NCI-H146 treated with DMSO at 0.1 percent for 48 hours (cell line): ENCODE measurements around the gene GXYLT2.
A peak's percentile ranks its signal among the peaks of the same experiment; 100 is the strongest.
"Not testable (repeated sequence)": the region's sequence is repeated elsewhere in the genome, so short reads cannot be mapped to it uniquely, and the experiment has no call there.

Source experiments
- DNase-seq: peaks from one replicate; lab custom pipeline; 2025; ENCODE audit not compliant: unreplicated experiment; lab: John Stamatoyannopoulos, UW

GXYLT2 gene

DNA sequence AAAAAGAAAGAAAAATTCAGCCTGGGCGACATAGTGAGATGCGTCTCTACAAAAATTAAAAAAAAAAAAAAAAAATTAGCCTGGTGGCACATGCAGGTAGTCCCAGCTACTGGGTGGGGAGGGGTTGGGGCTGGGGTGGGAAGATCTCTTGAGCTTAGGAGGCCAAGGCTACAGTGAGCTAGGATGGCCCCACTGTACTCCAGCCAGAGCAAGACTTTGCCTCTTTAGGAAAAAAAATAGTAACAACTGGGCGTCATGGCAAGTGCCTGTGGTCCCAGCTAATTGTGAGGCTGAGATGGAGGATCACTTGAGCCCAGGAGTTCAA is 84.8 kb downstream of the GXYLT2 start:
- no peak for DNase-seq

GRCh38 chr3:72973031-72973723 is 85.3 kb downstream of the GXYLT2 start:
- DNase-seq, result no peak

DNA sequence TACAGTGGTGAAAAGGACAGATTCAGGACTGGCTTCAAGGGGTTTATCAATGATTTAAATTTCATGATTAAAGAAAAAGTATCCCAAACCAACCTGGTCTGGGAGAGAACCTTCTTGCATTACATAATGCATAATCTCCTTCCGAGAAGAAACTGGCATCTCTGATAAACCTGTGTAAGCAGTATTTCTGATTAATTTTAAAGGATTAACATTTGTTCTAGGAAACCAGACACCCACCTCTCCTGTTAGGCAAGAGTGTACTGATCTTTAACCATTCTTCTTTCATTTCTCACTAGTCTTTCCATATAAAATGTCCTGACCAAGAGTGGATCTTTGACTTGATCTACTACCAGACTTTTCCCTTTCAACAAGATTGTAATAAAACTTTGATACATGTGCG is 85.9 kb downstream of the GXYLT2 start:
- DNase-seq, result no peak

GRCh38 chr3:72974956-72975355 is 87.1 kb downstream of the GXYLT2 start:
- no peak for DNase-seq

DNA sequence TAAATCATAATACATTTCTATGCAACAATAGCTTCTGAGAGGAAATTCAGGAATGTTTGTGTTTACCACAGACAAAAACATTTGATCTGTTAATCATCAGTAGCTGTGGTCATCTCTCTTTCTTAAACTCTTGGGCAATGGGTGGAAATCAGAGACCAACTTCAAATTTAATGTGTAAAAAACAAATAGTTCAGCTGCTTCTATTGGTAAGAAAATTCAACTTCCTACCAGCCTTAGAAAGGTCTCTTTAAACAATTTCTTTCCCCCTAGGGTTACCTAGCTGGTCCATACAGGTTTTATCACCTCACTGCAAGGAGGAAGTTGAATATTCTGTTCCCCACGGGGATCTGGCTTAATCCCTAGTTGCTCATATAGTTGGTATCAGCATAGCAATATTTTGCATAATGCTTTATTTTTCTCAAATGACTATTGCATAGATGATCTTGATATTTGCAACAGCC is 88.5 kb downstream of the GXYLT2 start:
- no peak for DNase-seq

GRCh38 chr3:72977060-72977808 is 89.4 kb downstream of the GXYLT2 start:
- no peak for DNase-seq

DNA sequence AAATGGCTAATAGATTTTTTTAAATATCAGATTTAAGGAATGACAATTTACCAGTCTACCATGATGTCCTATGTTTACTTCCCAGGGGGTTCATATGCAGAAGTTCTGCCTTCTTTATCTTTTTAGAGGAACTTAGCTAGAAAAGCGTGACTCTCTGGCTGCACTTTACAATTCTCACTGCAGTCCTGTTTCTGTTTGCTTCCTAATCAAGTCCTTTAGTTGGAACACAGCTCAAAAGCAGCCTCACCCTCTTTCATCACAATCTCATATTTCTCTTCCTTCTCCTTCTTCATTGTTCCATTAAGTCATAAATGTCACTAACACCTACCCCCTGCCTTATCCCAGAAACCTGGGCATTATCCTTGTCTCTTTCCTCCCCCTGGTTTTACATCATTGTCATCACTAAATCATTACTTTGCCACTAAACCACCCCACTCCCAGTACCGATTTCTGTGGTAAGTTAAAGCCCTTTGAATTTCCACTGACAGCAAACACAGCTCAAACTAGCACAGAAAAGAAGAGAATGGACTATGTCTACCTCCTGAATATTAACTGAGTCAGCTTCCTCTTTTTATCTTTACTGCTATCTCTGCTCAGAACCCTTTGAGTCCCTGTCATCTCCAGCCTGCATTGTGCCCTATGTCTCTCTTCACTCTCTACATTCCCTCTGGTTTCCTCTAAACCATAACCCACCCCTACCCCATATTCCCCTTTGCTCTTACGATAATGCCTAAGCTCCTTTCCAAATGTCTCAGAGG is 94.9 kb downstream of the GXYLT2 start:
- DNase-seq, result no peak

DNA sequence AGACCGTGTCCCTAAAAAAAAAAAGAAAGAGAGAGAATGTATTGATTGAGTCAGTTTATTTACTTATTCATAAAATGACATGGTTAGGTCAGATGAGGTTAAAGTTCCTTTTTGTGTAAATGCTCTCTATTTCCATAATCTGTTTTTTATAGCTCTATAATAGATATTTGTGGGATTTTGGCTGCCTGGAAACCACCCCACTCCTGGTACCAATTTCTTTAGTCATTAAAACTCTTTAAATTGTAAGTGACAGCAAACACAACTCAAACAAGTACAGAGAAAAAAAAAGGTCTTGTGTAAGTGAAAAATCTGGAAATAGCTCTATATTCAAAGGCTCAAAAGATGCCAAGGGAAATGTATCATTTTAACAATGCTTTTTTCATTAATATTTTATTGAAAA is 97.7 kb downstream of the GXYLT2 start:
- no peak for DNase-seq

- DNase-seq, result no peak
Observed at GRCh38 chr3:72990701-72991395, 103.0 kb downstream of the GXYLT2 start.

DNA sequence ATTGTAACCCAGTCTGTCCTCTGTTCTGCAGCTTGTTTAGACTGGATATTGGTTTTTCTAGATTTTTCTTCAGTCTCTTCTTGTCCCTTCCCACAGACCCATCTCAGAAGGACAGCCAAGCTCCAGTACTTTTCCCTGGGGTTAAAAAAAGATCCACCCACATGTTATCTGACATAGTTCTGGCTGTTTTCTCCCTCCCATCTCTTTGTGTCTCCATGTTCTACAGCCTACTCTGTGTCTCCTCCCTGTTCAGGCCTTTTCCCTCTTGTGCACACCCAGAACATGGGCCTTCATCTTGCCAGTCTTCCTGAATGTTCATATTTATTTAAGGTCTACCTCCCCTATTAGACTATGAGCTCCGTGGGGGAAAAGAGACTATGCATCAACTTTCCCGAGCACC is 103.7 kb downstream of the GXYLT2 start:
- DNase-seq, result no peak

- DNase-seq, result no peak
Observed at GRCh38 chr3:72993391-72993790, 105.5 kb downstream of the GXYLT2 start.

GRCh38 chr3:72995337-72995736 is 107.5 kb downstream of the GXYLT2 start:
- no peak for DNase-seq

DNA sequence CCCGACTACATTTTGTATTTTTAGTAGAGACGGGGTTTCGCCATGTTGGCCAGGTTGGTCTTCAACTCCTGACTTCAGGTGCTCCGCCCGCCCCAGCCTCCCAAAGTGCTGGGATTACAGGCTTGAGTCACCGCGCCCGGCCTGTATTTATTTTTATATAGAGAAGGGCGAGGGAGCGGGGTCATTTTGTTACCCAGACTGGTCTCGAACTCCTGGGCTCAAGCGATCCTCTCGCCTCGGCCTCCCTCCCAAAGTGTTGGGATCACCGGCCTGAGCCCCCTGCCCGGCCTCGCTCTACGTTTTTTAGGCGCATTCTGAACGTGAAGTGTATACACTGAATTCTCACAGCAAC is 108.3 kb downstream of the GXYLT2 start:
- DNase-seq, result no peak

DNA sequence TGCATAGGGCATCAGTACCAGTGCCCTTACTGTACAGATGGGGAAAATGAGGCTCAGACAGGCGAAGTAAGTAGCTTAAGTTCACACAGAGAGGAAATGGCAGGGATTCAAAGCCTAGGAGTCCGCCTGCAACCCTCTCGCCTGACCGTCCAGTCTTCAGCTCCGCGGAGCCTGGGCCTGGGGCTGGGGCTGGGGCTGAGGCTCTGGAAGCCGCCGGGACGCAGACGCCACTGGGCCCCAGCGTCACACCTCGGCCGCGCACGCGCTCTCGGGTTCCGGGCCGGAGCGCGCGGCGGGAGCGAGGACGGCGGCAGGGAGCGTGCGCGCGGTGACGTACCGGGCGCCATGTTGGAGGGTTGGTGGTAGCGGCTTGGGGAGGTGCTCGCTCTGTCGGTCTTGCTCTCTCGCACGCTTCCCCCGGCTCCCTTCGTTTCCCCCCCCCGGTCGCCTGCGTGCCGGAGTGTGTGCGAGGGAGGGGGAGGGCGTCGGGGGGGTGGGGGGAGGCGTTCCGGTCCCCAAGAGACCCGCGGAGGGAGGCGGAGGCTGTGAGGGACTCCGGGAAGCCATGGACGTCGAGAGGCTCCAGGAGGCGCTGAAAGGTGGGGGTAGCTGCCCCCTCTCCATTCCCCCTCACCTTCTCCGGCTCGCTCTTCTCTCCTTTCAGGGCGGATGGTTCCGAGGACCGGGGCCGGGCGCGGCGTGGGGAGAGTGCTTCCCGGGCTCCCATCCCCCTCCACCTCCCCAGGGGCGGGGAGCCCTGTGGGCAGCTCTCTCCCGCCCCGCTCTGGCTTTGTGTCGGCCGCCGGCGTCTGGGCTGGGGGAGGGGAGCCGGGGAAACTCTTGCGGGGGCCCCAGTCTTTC is 108.9 kb downstream of the GXYLT2 start, which contains the start of gene PPP4R2:
Gene PPP4R2, plus strand, starts transcription at position 339 of the 861 bp plus-strand sequence. Its CDS starts 227 bp downstream, at position 566.
- DNase-seq, result peak; percentile 51

DNA sequence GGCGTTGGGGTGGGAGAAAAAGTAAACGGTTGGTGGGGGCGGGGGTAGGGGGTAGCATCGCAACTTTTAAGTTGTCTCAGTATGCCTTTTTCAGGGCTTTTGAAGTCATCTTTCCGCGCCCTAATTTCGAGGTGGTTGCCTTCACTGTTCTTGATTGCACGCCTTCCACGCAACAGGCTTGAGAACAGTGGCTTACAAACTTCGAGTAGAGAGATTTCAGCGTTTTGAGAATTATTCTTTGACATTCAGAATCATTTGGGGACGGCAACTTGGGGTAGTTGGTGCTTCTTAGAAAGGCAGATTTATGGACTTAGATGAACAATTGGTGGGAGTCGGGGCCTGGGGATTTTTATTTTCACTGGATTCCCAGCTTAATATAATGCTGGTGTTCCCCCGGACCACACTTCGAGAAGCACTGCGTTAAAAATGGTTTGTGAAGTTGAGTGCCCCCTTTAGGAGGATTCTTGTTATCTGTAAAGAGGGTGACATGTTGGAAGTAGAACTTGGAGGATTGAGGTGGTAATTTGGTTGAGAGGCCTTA is 109.6 kb downstream of the GXYLT2 start:
- DNase-seq, result no peak

GRCh38 chr3:72998466-72998865 is 110.6 kb downstream of the GXYLT2 start:
- DNase-seq, result no peak

GRCh38 chr3:72999951-73000350 is 112.1 kb downstream of the GXYLT2 start:
- no peak for DNase-seq

DNA sequence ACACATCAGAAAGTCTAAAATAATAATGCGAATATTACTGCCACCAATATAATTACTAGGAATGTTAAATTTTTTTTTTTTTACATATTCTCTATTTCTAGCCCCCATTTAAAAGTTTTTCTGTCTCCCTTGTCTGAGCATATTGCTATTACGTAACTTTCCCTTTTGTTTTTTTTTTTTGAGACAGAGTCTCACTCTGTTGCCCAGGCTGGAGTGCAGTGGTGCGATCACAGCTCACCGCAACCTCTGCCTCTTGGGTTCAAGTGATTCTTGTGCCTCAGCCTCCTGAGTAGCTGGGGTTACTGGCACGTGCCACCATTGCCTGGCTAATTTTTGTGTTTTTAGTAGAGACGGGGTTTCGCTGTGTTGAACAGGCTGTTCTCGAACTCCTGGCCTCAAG is 115.2 kb downstream of the GXYLT2 start:
- DNase-seq, result not testable (repeated sequence)

GRCh38 chr3:73004316-73004715 is 116.5 kb downstream of the GXYLT2 start:
- no peak for DNase-seq
